ENCODE results near the gene HOXC4. TPM values are rescaled to one million over a fixed set of nuclear protein-coding genes. Genes with fewer than 3 reads are reported as not detected.

The HOXC4 gene
- total RNA-seq, 6 experiments from 2014 or later, result 0.35 to 0.73 (median 0.38) TPM; not detected in 2

DNA sequence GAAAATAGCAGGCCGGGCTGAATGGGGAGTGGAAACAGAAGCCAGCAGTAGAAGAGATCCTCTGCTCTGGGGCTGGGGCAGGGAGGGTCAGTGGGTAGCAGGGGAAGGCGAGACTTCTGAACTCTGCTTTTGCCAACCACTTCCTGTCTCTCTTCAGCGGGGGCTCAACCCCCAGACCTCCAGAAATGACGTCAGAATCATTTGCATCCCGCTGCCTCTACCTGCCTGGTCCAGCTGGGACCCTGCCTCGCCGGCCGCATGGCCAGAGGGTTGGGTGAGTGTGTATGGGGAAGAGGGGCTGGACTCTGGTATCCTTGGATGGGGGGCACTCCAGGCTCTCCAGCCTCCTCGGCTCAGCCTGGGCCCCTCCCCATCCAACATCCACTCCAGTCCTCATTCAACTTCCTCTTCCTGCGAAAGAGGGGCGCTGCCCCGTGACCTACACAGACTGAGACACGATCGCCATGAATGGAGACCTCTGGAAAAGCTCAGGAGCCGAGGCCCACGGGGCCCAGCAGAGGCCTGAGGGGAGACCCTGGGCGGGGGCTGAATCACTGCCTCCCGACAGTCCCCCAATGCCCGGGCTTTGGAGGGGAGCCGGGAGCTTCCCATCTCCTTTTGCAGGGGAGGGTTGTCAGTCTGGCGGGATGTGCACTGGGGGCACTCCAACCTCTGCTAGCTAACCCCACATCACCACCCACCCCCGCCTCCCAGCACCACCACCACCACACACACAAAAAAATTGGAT is 458 bp upstream of the HOXC4 start:
- H3K27ac Mint-ChIP-seq, result no peak overlapping the region
- DNase-seq, result no peak
- no peaks in the 10 kb centered on the region for H3K4me1 Mint-ChIP-seq (ENCODE audit: low read depth)

DNA sequence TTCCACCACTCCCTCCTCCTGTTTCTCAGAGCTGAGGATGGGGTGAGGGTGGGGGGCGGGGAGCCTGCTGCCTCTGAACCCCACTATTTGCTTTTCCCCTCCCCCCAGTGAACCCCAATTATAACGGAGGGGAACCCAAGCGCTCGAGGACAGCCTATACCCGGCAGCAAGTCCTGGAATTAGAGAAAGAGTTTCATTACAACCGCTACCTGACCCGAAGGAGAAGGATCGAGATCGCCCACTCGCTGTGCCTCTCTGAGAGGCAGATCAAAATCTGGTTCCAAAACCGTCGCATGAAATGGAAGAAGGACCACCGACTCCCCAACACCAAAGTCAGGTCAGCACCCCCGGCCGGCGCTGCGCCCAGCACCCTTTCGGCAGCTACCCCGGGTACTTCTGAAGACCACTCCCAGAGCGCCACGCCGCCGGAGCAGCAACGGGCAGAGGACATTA is 1.1 kb downstream of the HOXC4 start:
- Mint-ChIP-seq H3K27ac (no peak overlapping the region), H3K9me3 (no peaks in the 10 kb centered on the region), H3K27me3 (ENCODE audit: insufficient read depth) (peaks cover 61% of the 10 kb centered on the region), H3K4me1 (ENCODE audit: low read depth) (no peaks in the 10 kb centered on the region), H3K4me3 (no peak overlapping the region), H3K36me3 (ENCODE audit: low read depth) (no peaks in the 10 kb centered on the region)
- no peak for DNase-seq
- TF ChIP-seq, protein P1, sequence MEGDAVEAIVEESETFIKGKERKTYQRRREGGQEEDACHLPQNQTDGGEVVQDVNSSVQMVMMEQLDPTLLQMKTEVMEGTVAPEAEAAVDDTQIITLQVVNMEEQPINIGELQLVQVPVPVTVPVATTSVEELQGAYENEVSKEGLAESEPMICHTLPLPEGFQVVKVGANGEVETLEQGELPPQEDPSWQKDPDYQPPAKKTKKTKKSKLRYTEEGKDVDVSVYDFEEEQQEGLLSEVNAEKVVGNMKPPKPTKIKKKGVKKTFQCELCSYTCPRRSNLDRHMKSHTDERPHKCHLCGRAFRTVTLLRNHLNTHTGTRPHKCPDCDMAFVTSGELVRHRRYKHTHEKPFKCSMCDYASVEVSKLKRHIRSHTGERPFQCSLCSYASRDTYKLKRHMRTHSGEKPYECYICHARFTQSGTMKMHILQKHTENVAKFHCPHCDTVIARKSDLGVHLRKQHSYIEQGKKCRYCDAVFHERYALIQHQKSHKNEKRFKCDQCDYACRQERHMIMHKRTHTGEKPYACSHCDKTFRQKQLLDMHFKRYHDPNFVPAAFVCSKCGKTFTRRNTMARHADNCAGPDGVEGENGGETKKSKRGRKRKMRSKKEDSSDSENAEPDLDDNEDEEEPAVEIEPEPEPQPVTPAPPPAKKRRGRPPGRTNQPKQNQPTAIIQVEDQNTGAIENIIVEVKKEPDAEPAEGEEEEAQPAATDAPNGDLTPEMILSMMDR (IDR thresholded peaks at IDR 0.05), result no peak

More for the DNA sequence above, 458 bp upstream of the HOXC4 start:
- no peaks in the 10 kb centered on the region for H3K9me3 Mint-ChIP-seq
- H3K27me3 Mint-ChIP-seq (ENCODE audit: insufficient read depth), result peaks cover 65% of the 10 kb centered on the region
- TF ChIP-seq, protein P1 (IDR thresholded peaks at IDR 0.05), result no peak
- H3K4me3 Mint-ChIP-seq, result no peak overlapping the region
- no peaks in the 10 kb centered on the region for H3K36me3 Mint-ChIP-seq (ENCODE audit: low read depth)

DNA sequence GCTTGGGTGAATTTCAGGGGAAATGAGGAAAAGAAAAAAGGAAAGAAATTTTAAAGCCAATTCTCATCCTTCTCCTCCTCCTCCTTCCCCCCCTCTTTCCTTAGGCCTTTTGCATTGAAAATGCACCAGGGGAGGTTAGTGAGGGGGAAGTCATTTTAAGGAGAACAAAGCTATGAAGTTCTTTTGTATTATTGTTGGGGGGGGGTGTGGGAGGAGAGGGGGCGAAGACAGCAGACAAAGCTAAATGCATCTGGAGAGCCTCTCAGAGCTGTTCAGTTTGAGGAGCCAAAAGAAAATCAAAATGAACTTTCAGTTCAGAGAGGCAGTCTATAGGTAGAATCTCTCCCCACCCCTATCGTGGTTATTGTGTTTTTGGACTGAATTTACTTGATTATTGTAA is 1.9 kb downstream of the HOXC4 start:
- H3K27me3 Mint-ChIP-seq (ENCODE audit: insufficient read depth), result peaks cover 58% of the 10 kb centered on the region

DNA sequence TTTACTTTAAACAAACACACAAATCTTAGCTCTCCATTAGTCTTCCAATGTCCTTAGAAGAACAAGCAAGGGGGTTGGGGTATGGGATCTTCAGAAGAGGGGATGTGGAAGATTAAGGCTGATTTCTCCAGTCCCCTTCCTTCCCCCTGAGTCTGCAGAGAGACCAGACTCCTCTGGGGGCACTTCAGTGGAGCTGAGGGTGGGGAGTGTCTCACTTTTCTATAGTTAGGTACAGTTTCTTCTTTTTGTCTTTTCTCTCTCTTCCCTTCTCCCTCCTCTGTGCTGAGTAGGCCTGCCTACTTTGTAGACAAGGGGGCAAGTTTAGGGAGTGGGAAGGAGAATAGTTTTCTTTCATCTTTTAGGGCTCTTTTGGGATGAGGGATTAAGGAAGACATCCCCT is 2.5 kb downstream of the HOXC4 start:
- DNase-seq, result no peak
- no peaks in the 10 kb centered on the region for H3K36me3 Mint-ChIP-seq (ENCODE audit: low read depth)
- H3K27me3 Mint-ChIP-seq (ENCODE audit: insufficient read depth), result peaks cover 59% of the 10 kb centered on the region
- no peaks in the 10 kb centered on the region for H3K4me1 Mint-ChIP-seq (ENCODE audit: low read depth)
- TF ChIP-seq, protein P1 (IDR thresholded peaks at IDR 0.05), result no peak
- no peak overlapping the region for H3K27ac Mint-ChIP-seq
- no peak overlapping the region for H3K4me3 Mint-ChIP-seq
- H3K9me3 Mint-ChIP-seq, result no peaks in the 10 kb centered on the region

More for the DNA sequence above, 1.9 kb downstream of the HOXC4 start:
- Mint-ChIP-seq H3K27ac (no peak overlapping the region), H3K9me3 (no peaks in the 10 kb centered on the region), H3K4me1 (ENCODE audit: low read depth) (no peaks in the 10 kb centered on the region), H3K4me3 (no peak overlapping the region), H3K36me3 (ENCODE audit: low read depth) (no peaks in the 10 kb centered on the region)
- no peak for DNase-seq
- TF ChIP-seq, protein P1 (IDR thresholded peaks at IDR 0.05), result no peak

DNA sequence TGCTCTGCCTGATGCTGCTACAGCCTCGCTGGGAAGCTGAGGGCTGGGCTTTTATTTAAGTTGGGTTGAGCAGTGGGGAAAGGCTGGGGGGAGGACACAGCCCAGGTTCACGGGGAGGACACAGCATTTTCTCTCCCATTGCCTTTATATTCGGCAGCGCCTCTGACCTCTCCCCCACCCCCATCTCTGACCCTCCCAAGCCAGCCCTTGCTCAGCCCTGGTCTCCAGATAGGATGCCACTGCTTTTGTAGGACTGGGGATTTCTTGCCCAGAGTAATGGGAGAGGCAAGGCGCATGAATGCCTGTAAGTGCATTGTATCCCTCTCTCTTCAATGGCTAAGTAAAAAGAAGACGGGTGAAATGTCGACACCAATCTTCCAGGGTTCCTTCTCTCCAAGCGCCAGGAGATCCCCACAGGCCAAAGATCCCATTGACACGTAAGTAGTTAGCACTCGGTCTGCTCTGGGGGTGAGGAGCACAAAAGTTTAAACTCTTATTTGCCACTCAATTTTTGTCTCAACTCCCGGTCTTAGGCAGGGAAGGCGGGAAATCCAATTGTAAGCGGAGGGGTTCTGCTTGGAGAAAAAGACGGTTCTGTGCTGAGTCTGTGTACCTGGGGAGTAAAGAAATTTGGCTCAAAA is 4.6 kb downstream of the HOXC4 start:
- no peaks in the 10 kb centered on the region for H3K4me1 Mint-ChIP-seq (ENCODE audit: low read depth)

More for the DNA sequence above, 4.6 kb downstream of the HOXC4 start:
- no peak for DNase-seq
- Mint-ChIP-seq H3K27ac (no peak overlapping the region), H3K4me3 (no peak overlapping the region), H3K27me3 (ENCODE audit: insufficient read depth) (peaks cover 57% of the 10 kb centered on the region), H3K36me3 (ENCODE audit: low read depth) (no peaks in the 10 kb centered on the region), H3K9me3 (no peaks in the 10 kb centered on the region)
- TF ChIP-seq, protein P1 (IDR thresholded peaks at IDR 0.05), result no peak

Measured in HFFc6 (cell line).